H9 (cell line): Measurements from ENCODE around the gene LRRC28. TPM values are rescaled to one million over a fixed set of nuclear protein-coding genes. Genes with fewer than 3 reads are reported as not detected.

Source experiments
- DNase-seq: peaks from one replicate; pipeline ENCODE4 v3.0.0-alpha.2; 2017
- H2AFZ ChIP-seq: one replicate; pipeline ENCODE4 v1.6.1; 2013; ENCODE audit warnings: mild to moderate bottlenecking, low read length, control low read depth, moderate library complexity
- H2AK5ac ChIP-seq: 2 replicates; pipeline ENCODE4 v1.6.1; 2013; ENCODE audit warnings: low read length, control low read depth, mixed read lengths; ENCODE audit not compliant: insufficient read length
- H2BK120ac ChIP-seq: one replicate; pipeline ENCODE4 v1.6.1; 2013; ENCODE audit warnings: low read depth, mild to moderate bottlenecking, low read length, control low read depth, inconsistent platforms; ENCODE audit not compliant: poor library complexity, severe bottlenecking
- H2BK12ac ChIP-seq: 2 replicates; pipeline ENCODE4 v1.6.1; 2013; ENCODE audit warnings: low read length, control low read depth, mixed read lengths, low read depth; ENCODE audit not compliant: insufficient read length
- H2BK15ac ChIP-seq: 2 replicates; pipeline ENCODE4 v1.6.1; 2013; ENCODE audit warnings: low read depth, low read length, control low read depth
- H2BK20ac ChIP-seq: one replicate; pipeline ENCODE4 v1.6.1; 2013; ENCODE audit warnings: low read depth, mild to moderate bottlenecking, low read length, control low read depth, inconsistent platforms; ENCODE audit not compliant: poor library complexity, severe bottlenecking
- H2BK5ac ChIP-seq: 2 replicates; pipeline ENCODE4 v1.6.1; 2013; ENCODE audit warnings: low read length, control low read depth, mixed read lengths; ENCODE audit not compliant: insufficient read length
- H3K14ac ChIP-seq: 2 replicates; pipeline ENCODE4 v1.6.1; 2013; ENCODE audit warnings: low read length, control low read depth; ENCODE audit not compliant: insufficient read depth
- H3K18ac ChIP-seq: 2 replicates; pipeline ENCODE4 v1.6.1; 2013; ENCODE audit warnings: low read depth, mild to moderate bottlenecking, mixed read lengths, low read length, control low read depth; ENCODE audit not compliant: insufficient read length
- H3K23ac ChIP-seq: 2 replicates; pipeline ENCODE4 v1.6.1; 2013; ENCODE audit warnings: low read length, control low read depth, mixed read lengths, low read depth; ENCODE audit not compliant: insufficient read length
- H3K23me2 ChIP-seq: 2 replicates; pipeline ENCODE4 v1.6.1; 2013; ENCODE audit warnings: low read depth, mild to moderate bottlenecking, mixed read lengths, low read length, control low read depth; ENCODE audit not compliant: insufficient read length, poor library complexity, severe bottlenecking
- H3K27ac ChIP-seq: 2 replicates; pipeline ENCODE4 v1.5.1; 2013; ENCODE audit warnings: low read length, control low read depth, mixed read lengths, low read depth; ENCODE audit not compliant: insufficient read length
- H3K27me3 ChIP-seq: 2 replicates; pipeline ENCODE4 v1.6.1; 2013; ENCODE audit warnings: low read length, control low read depth, inconsistent platforms; ENCODE audit not compliant: insufficient read depth
- H3K4ac ChIP-seq: 2 replicates; pipeline ENCODE4 v1.6.1; 2013; ENCODE audit warnings: low read depth, mild to moderate bottlenecking, control low read depth, inconsistent platforms, low read length, moderate library complexity
- H3K4me1 ChIP-seq: 2 replicates; pipeline ENCODE4 v1.6.1; 2013; ENCODE audit warnings: low read length, control low read depth, inconsistent platforms; ENCODE audit not compliant: insufficient read depth
- H3K4me2 ChIP-seq: 2 replicates; pipeline ENCODE4 v1.6.1; 2013; ENCODE audit warnings: low read length, control low read depth, mixed read lengths; ENCODE audit not compliant: insufficient read length, insufficient read depth
- H3K56ac ChIP-seq: 2 replicates; pipeline ENCODE4 v1.6.1; 2013; ENCODE audit warnings: low read depth, mild to moderate bottlenecking, mixed read lengths, low read length, control low read depth; ENCODE audit not compliant: insufficient read length
- H3K79me1 ChIP-seq: 2 replicates; pipeline ENCODE4 v1.6.1; 2013; ENCODE audit warnings: low read depth, mild to moderate bottlenecking, moderate library complexity, low read length, control low read depth, inconsistent platforms; ENCODE audit not compliant: insufficient read depth, poor library complexity, severe bottlenecking
- H3K79me2 ChIP-seq: 2 replicates; pipeline ENCODE4 v1.6.1; 2013; ENCODE audit warnings: low read length, control low read depth, inconsistent platforms; ENCODE audit not compliant: insufficient read depth
- H3K9ac ChIP-seq: 2 replicates; pipeline ENCODE4 v1.6.1; 2013; ENCODE audit warnings: low read length, control low read depth, mixed read lengths; ENCODE audit not compliant: insufficient read length; ENCODE audit errors: extremely low read depth
- H3K9me3 ChIP-seq: one replicate; pipeline ENCODE4 v1.6.1; 2013; ENCODE audit warnings: low read depth, low read length, inconsistent platforms; ENCODE audit not compliant: control insufficient read depth
- H3T11ph ChIP-seq: one replicate; pipeline ENCODE4 v1.6.1; 2013; ENCODE audit warnings: mild to moderate bottlenecking, low read length, control low read depth, inconsistent platforms
- H4K20me1 ChIP-seq: one replicate; pipeline ENCODE4 v1.6.1; 2013; ENCODE audit not compliant: control insufficient read depth, insufficient read length, insufficient read depth
- H4K5ac ChIP-seq: 2 replicates; pipeline ENCODE4 v1.6.1; 2013; ENCODE audit warnings: low read depth, mild to moderate bottlenecking, mixed read lengths, low read length, control low read depth; ENCODE audit not compliant: insufficient read length
- H4K8ac ChIP-seq: replicated peaks from 2 replicates; pipeline ENCODE4 v1.6.1; 2013; ENCODE audit warnings: low read length, control low read depth, mixed read lengths, low read depth; ENCODE audit not compliant: insufficient read length
- H4K91ac ChIP-seq: 2 replicates; pipeline ENCODE4 v1.6.1; 2013; ENCODE audit warnings: low read depth, mild to moderate bottlenecking, moderate library complexity, mixed read lengths, low read length, control low read depth; ENCODE audit not compliant: insufficient read length
- H3K27ac Mint-ChIP-seq, 3 experiments: 2 replicates in 2 of 3; 3 replicates in 1 of 3; pipeline ENCODE4 v1.8.0; 2020 to 2021; ENCODE audit warnings: mixed read lengths in 3 of 3, mild to moderate bottlenecking in 1 of 3, moderate library complexity in 1 of 3
- H3K27me3 Mint-ChIP-seq: 2 replicates; pipeline ENCODE4 v1.8.0; 2021; ENCODE audit warnings: low read depth, mild to moderate bottlenecking, moderate library complexity, mixed read lengths
- H3K36me3 Mint-ChIP-seq, 3 experiments: 2 replicates in 2 of 3; 3 replicates in 1 of 3; pipeline ENCODE4 v1.8.0; 2020 to 2021; ENCODE audit warnings: low read depth in 3 of 3, mixed read lengths in 3 of 3; ENCODE audit not compliant: insufficient read depth in 1 of 3
- H3K4me1 Mint-ChIP-seq, 2 experiments: 2 replicates each; pipeline ENCODE4 v1.8.0; 2020; ENCODE audit warnings: mixed read lengths in 2 of 2
- H3K4me3 Mint-ChIP-seq, 2 experiments: 2 replicates in 1 of 2; 3 replicates in 1 of 2; pipeline ENCODE4 v1.8.0; 2020 to 2021; ENCODE audit warnings: mild to moderate bottlenecking in 2 of 2, mixed read lengths in 2 of 2, moderate library complexity in 1 of 2
- H3K9me3 Mint-ChIP-seq, 2 experiments: 2 replicates in 1 of 2; 3 replicates in 1 of 2; pipeline ENCODE4 v1.8.0; 2020; ENCODE audit warnings: mild to moderate bottlenecking in 2 of 2, mixed read lengths in 2 of 2, moderate library complexity in 1 of 2
- WGBS: extraction: QIAGEN DNeasy Blood & Tissue Kit; methylation state at CpG from one replicate; pipeline ENCODE4 v1.1.7; 2013; ENCODE audit warnings: missing lambda C conversion rate, low lambda C conversion rate, mixed read lengths; ENCODE audit not compliant: insufficient read length; ENCODE audit errors: extremely low coverage; 5-methylcytosine and 5-hydroxymethylcytosine counted together
- total RNA-seq: library from RNA; stranded (reverse); gene quantifications from 2 replicates; pipeline ENCODE4 v1.2.1, GENCODE V29; 2021
- TF ChIP-seq, protein P1 (sequence below): fragments of 200-600 bp; sonication (generic); conservative IDR thresholded peaks from 3 replicates; pipeline ENCODE4 v1.8.0; 2021; ENCODE audit warnings: antibody characterized with exemption, mild to moderate bottlenecking

Gene LRRC28
- total RNA-seq, 1 experiment from 2014 or later: 17.6 TPM

DNA sequence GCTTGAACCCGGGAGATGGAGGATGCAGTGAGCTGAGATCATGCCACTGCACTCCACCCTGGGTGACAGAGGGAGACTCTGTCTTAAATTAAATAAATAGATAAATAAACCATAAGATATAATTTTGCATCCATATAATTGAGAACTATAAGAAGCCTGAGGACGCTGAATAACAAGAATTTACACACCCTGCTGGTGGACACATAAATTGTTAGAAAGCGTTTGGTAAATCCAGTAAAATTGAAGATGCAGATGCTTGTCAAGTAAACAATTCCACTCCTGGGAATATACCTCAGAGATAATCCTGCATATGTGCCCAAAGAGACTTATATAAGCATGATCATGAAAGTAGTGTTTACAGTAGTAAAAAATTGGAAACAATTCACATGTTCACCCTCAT lies 43.6 kb upstream of the LRRC28 start:
- Histone ChIP-seq H2BK5ac (no peak overlapping the region), H4K91ac (no peak overlapping the region), H3K18ac (no peak overlapping the region), H3K79me1 (no peaks in the 10 kb centered on the region), H2BK12ac (no peak overlapping the region), H3K9ac (no peak overlapping the region), H4K8ac (no peak overlapping the region), H2BK120ac (no peak overlapping the region), H2AFZ (no peak overlapping the region), H3K23me2 (no peaks in the 10 kb centered on the region), H4K20me1 (no peaks in the 10 kb centered on the region), H3K4me1 (no peaks in the 10 kb centered on the region), H3K4me2 (no peak overlapping the region), H2AK5ac (no peak overlapping the region), H3K79me2 (no peaks in the 10 kb centered on the region), H2BK15ac (no peak overlapping the region), H3K27ac (no peak overlapping the region), H3K56ac (no peak overlapping the region), H3K9me3 (no peaks in the 10 kb centered on the region), H3K4ac (no peak overlapping the region), H3T11ph (no peak overlapping the region), H2BK20ac (no peak overlapping the region), H3K23ac (no peak overlapping the region), H3K14ac (no peak overlapping the region), H3K27me3 (no peaks in the 10 kb centered on the region), H4K5ac (no peak overlapping the region)
- H3K4me1 Mint-ChIP-seq: no peaks in the 10 kb centered on the region
- H3K36me3 Mint-ChIP-seq: peaks cover 0 to 11% (median 0%) of the 10 kb centered on the region in 3 experiments; a peak in 3 of 7 replicates
- H3K4me3 Mint-ChIP-seq: no peak overlapping the region
- H3K9me3 Mint-ChIP-seq: no peaks in the 10 kb centered on the region
- no peak for DNase-seq
- TF ChIP-seq, protein P1, sequence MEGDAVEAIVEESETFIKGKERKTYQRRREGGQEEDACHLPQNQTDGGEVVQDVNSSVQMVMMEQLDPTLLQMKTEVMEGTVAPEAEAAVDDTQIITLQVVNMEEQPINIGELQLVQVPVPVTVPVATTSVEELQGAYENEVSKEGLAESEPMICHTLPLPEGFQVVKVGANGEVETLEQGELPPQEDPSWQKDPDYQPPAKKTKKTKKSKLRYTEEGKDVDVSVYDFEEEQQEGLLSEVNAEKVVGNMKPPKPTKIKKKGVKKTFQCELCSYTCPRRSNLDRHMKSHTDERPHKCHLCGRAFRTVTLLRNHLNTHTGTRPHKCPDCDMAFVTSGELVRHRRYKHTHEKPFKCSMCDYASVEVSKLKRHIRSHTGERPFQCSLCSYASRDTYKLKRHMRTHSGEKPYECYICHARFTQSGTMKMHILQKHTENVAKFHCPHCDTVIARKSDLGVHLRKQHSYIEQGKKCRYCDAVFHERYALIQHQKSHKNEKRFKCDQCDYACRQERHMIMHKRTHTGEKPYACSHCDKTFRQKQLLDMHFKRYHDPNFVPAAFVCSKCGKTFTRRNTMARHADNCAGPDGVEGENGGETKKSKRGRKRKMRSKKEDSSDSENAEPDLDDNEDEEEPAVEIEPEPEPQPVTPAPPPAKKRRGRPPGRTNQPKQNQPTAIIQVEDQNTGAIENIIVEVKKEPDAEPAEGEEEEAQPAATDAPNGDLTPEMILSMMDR: no peak
- no CpG with 5 or more reads among the region's 3 CpGs for WGBS
- no peaks in the 10 kb centered on the region for H3K27me3 Mint-ChIP-seq
- H3K27ac Mint-ChIP-seq: no peak overlapping the region
